Parathyroid adenoma (tissue), 2 donors: ENCODE measurements around the gene CAMTA1.
A peak's percentile ranks its signal among the peaks of the same experiment; 100 is the strongest.

ENCODE experiments used
- H2AFZ ChIP-seq: fragments of 300-600 bp; sonication (generic); one replicate; pipeline ENCODE4 v1.7.0; 2017; ENCODE audit warnings: antibody characterized with exemption, mild to moderate bottlenecking
- H3K27ac ChIP-seq: fragments of 300-600 bp; sonication (generic); one replicate; pipeline ENCODE4 v1.7.0; 2017
- H3K27me3 ChIP-seq: fragments of 300-600 bp; sonication (generic); one replicate; pipeline ENCODE4 v1.7.0; 2017; ENCODE audit warnings: low read length; ENCODE audit not compliant: control insufficient read depth, insufficient read depth
- H3K36me3 ChIP-seq: fragments of 300-600 bp; sonication (generic); one replicate; pipeline ENCODE4 v1.7.0; 2017; ENCODE audit warnings: low read length; ENCODE audit not compliant: control insufficient read depth, insufficient read depth
- H3K4me1 ChIP-seq: fragments of 300-600 bp; sonication (generic); one replicate; pipeline ENCODE4 v1.7.0; 2017; ENCODE audit warnings: control low read depth
- H3K4me2 ChIP-seq: fragments of 300-600 bp; sonication (generic); one replicate; pipeline ENCODE4 v1.7.0; 2017; ENCODE audit warnings: low read length
- H3K4me3 ChIP-seq: fragments of 300-600 bp; sonication (generic); one replicate; pipeline ENCODE4 v1.7.0; 2017; ENCODE audit warnings: low read depth, low read length
- H3K79me2 ChIP-seq: fragments of 300-600 bp; sonication (generic); one replicate; pipeline ENCODE4 v1.7.0; 2017; ENCODE audit warnings: control low read depth
- H3K9ac ChIP-seq: fragments of 300-600 bp; sonication (generic); one replicate; pipeline ENCODE4 v1.7.0; 2017; ENCODE audit warnings: mild to moderate bottlenecking
- H3K9me3 ChIP-seq: fragments of 300-600 bp; sonication (generic); one replicate; pipeline ENCODE4 v1.7.0; 2017; ENCODE audit warnings: low read length; ENCODE audit not compliant: control insufficient read depth
- CTCF ChIP-seq: fragments of 300-600 bp; sonication (generic); IDR thresholded peaks from one replicate; pipeline ENCODE4 v1.7.0; 2017; ENCODE audit warnings: antibody characterized with exemption, mild to moderate bottlenecking
- donor health status: primary hyperparathyroidism.

The CAMTA1 gene

GRCh38 chr1:7561936-7562728 is 776.9 kb downstream of the CAMTA1 start:
- no peak for TF ChIP-seq CTCF
- peaks cover 13% of the 10 kb centered on the region for H3K4me1 ChIP-seq
- H3K27me3 ChIP-seq: no peaks in the 10 kb centered on the region
- no peak overlapping the region for H3K4me3 ChIP-seq
- H3K4me2 ChIP-seq: no peak overlapping the region
- peak overlapping the region; percentile 71 for H3K27ac ChIP-seq
- H3K9ac ChIP-seq: no peak overlapping the region
- H2AFZ ChIP-seq: peak overlapping the region; percentile 48
- H3K79me2 ChIP-seq: no peaks in the 10 kb centered on the region
- H3K9me3 ChIP-seq: no peaks in the 10 kb centered on the region
- no peaks in the 10 kb centered on the region for H3K36me3 ChIP-seq

- peak overlapping the region; percentile 71 for H3K27ac ChIP-seq
- H2AFZ ChIP-seq: peak overlapping the region; percentile 38
- no peaks in the 10 kb centered on the region for H3K36me3 ChIP-seq
- no peaks in the 10 kb centered on the region for H3K79me2 ChIP-seq
- H3K4me3 ChIP-seq: no peak overlapping the region
- no peak overlapping the region for H3K4me2 ChIP-seq
- peaks cover 13% of the 10 kb centered on the region for H3K4me1 ChIP-seq
- no peaks in the 10 kb centered on the region for H3K9me3 ChIP-seq
- H3K27me3 ChIP-seq: no peaks in the 10 kb centered on the region
- H3K9ac ChIP-seq: no peak overlapping the region
- no peak for TF ChIP-seq CTCF
These were observed 777.7 kb downstream of the CAMTA1 start for GRCh38 chr1:7562729-7563605.

GRCh38 chr1:7564137-7564536 is 778.9 kb downstream of the CAMTA1 start:
- no peak for TF ChIP-seq CTCF
- Histone ChIP-seq H3K27me3 (no peaks in the 10 kb centered on the region), H2AFZ (no peak overlapping the region), H3K4me2 (no peak overlapping the region), H3K27ac (no peak overlapping the region), H3K4me1 (peaks cover 13% of the 10 kb centered on the region), H3K36me3 (no peaks in the 10 kb centered on the region), H3K4me3 (no peak overlapping the region), H3K79me2 (no peaks in the 10 kb centered on the region), H3K9me3 (no peaks in the 10 kb centered on the region), H3K9ac (no peak overlapping the region)

- Histone ChIP-seq H3K9me3 (no peaks in the 10 kb centered on the region), H3K4me3 (no peak overlapping the region), H3K79me2 (no peaks in the 10 kb centered on the region), H3K9ac (no peak overlapping the region), H3K4me1 (peaks cover 13% of the 10 kb centered on the region), H3K4me2 (no peak overlapping the region), H3K36me3 (no peaks in the 10 kb centered on the region), H3K27ac (no peak overlapping the region), H3K27me3 (no peaks in the 10 kb centered on the region), H2AFZ (no peak overlapping the region)
- no peak for TF ChIP-seq CTCF
These were observed 780.0 kb downstream of the CAMTA1 start for GRCh38 chr1:7565099-7565750.
